Adipocyte (in vitro differentiated cells): ENCODE data around the gene SLC38A2.
A peak's percentile ranks its signal among the peaks of the same experiment; 100 is the strongest.

ENCODE experiments used
- DNase-seq: peaks from one replicate; pipeline ENCODE4 v3.0.0-alpha.2; 2015; ENCODE audit warnings: low read depth
- H3K27me3 ChIP-seq: replicated peaks from 2 replicates; pipeline ENCODE4 v1.7.0; 2013; ENCODE audit warnings: mild to moderate bottlenecking, low read length, moderate library complexity; ENCODE audit not compliant: control insufficient read depth, insufficient read depth
- H3K36me3 ChIP-seq: 2 replicates; pipeline ENCODE4 v1.7.0; 2013; ENCODE audit warnings: low read length, mild to moderate bottlenecking, moderate library complexity; ENCODE audit not compliant: control insufficient read depth, insufficient read depth, severe bottlenecking
- H3K4me1 ChIP-seq: 2 replicates; pipeline ENCODE4 v1.7.0; 2013; ENCODE audit warnings: mild to moderate bottlenecking, low read length, moderate library complexity; ENCODE audit not compliant: control insufficient read depth, insufficient read depth
- H3K4me3 ChIP-seq: 2 replicates; pipeline ENCODE4 v1.7.0; 2013; ENCODE audit warnings: mild to moderate bottlenecking, low read length, moderate library complexity
- H3K9ac ChIP-seq: 2 replicates; pipeline ENCODE4 v1.7.0; 2013; ENCODE audit warnings: mild to moderate bottlenecking, low read length, moderate library complexity
- H3K9me3 ChIP-seq: 2 replicates; pipeline ENCODE4 v1.7.0; 2013; ENCODE audit warnings: mild to moderate bottlenecking, low read length, moderate library complexity; ENCODE audit not compliant: control insufficient read depth

SLC38A2 gene

GRCh38 chr12:46391630-46392029, 19.1 kb upstream of the SLC38A2 start:
- Histone ChIP-seq H3K27me3 (no peaks in the 10 kb centered on the region), H3K9me3 (no peaks in the 10 kb centered on the region), H3K4me1 (peaks cover 60% of the 10 kb centered on the region), H3K9ac (peak overlapping the region; percentile 84), H3K36me3 (no peaks in the 10 kb centered on the region), H3K4me3 (peak overlapping the region; percentile 25)
- DNase-seq: peak; percentile 91

GRCh38 chr12:46390881-46391280, 18.3 kb upstream of the SLC38A2 start:
- Histone ChIP-seq H3K36me3 (no peaks in the 10 kb centered on the region), H3K4me1 (peaks cover 65% of the 10 kb centered on the region), H3K27me3 (no peaks in the 10 kb centered on the region)

GRCh38 chr12:46390304-46390703, 17.7 kb upstream of the SLC38A2 start:
- Histone ChIP-seq H3K27me3 (no peaks in the 10 kb centered on the region), H3K36me3 (no peaks in the 10 kb centered on the region), H3K9me3 (no peaks in the 10 kb centered on the region), H3K4me3 (peak overlapping the region; percentile 61), H3K4me1 (peaks cover 71% of the 10 kb centered on the region), H3K9ac (peak overlapping the region; percentile 84)
- DNase-seq: no peak

More at GRCh38 chr12:46390881-46391280, 18.3 kb upstream of the SLC38A2 start:
- H3K9ac ChIP-seq: peak overlapping the region; percentile 84
- H3K9me3 ChIP-seq: no peaks in the 10 kb centered on the region
- no peak for DNase-seq
- peak overlapping the region; percentile 61 for H3K4me3 ChIP-seq

GRCh38 chr12:46389031-46389616, 16.6 kb upstream of the SLC38A2 start:
- no peaks in the 10 kb centered on the region for H3K36me3 ChIP-seq
- peak; percentile 85 for DNase-seq
- peak overlapping the region; percentile 94 for H3K9ac ChIP-seq
- H3K4me3 ChIP-seq: peak overlapping the region; percentile 73
- no peaks in the 10 kb centered on the region for H3K9me3 ChIP-seq
- peaks cover 82% of the 10 kb centered on the region for H3K4me1 ChIP-seq
- no peaks in the 10 kb centered on the region for H3K27me3 ChIP-seq

- peak overlapping the region; percentile 94 for H3K9ac ChIP-seq
- H3K27me3 ChIP-seq: no peaks in the 10 kb centered on the region
- H3K4me1 ChIP-seq: peaks cover 82% of the 10 kb centered on the region
- H3K36me3 ChIP-seq: no peaks in the 10 kb centered on the region
- peak overlapping the region; percentile 73 for H3K4me3 ChIP-seq
- H3K9me3 ChIP-seq: no peaks in the 10 kb centered on the region
- peak; percentile 62 for DNase-seq
Observed at GRCh38 chr12:46388427-46389021, 16.0 kb upstream of the SLC38A2 start.

GRCh38 chr12:46387670-46388069, 15.1 kb upstream of the SLC38A2 start:
- no peak for DNase-seq
- H3K9ac ChIP-seq: peak overlapping the region; percentile 94
- no peaks in the 10 kb centered on the region for H3K27me3 ChIP-seq
- H3K36me3 ChIP-seq: no peaks in the 10 kb centered on the region
- H3K4me1 ChIP-seq: peaks cover 79% of the 10 kb centered on the region
- H3K9me3 ChIP-seq: no peaks in the 10 kb centered on the region
- peak overlapping the region; percentile 73 for H3K4me3 ChIP-seq

GRCh38 chr12:46386877-46387629, 14.5 kb upstream of the SLC38A2 start:
- H3K9me3 ChIP-seq: no peaks in the 10 kb centered on the region
- DNase-seq: peak; percentile 76
- no peaks in the 10 kb centered on the region for H3K36me3 ChIP-seq
- peak overlapping the region; percentile 73 for H3K4me3 ChIP-seq
- peaks cover 79% of the 10 kb centered on the region for H3K4me1 ChIP-seq
- H3K9ac ChIP-seq: peak overlapping the region; percentile 94
- no peaks in the 10 kb centered on the region for H3K27me3 ChIP-seq

GRCh38 chr12:46386360-46386867, 13.8 kb upstream of the SLC38A2 start:
- peak; percentile 97 for DNase-seq
- H3K27me3 ChIP-seq: no peaks in the 10 kb centered on the region
- peak overlapping the region; percentile 89 for H3K4me3 ChIP-seq
- peak overlapping the region; percentile 94 for H3K9ac ChIP-seq
- peaks cover 78% of the 10 kb centered on the region for H3K4me1 ChIP-seq
- no peaks in the 10 kb centered on the region for H3K9me3 ChIP-seq
- H3K36me3 ChIP-seq: no peaks in the 10 kb centered on the region

GRCh38 chr12:46385438-46385837, 12.9 kb upstream of the SLC38A2 start:
- Histone ChIP-seq H3K27me3 (no peaks in the 10 kb centered on the region), H3K36me3 (no peaks in the 10 kb centered on the region), H3K9me3 (no peaks in the 10 kb centered on the region), H3K9ac (peak overlapping the region; percentile 94), H3K4me3 (peak overlapping the region; percentile 89), H3K4me1 (peaks cover 68% of the 10 kb centered on the region)
- no peak for DNase-seq

- Histone ChIP-seq H3K4me1 (peaks cover 60% of the 10 kb centered on the region), H3K4me3 (peak overlapping the region; percentile 89), H3K9ac (peak overlapping the region; percentile 94), H3K27me3 (no peaks in the 10 kb centered on the region), H3K36me3 (no peaks in the 10 kb centered on the region), H3K9me3 (no peaks in the 10 kb centered on the region)
- DNase-seq: peak; percentile 57
Observed at GRCh38 chr12:46384451-46385309, 12.1 kb upstream of the SLC38A2 start.
